Body of pancreas (tissue), 4 donors: ENCODE data around the gene SMG9.
"Not testable (repeated sequence)": the region's sequence is repeated elsewhere in the genome, so short reads cannot be mapped to it uniquely, and the experiment has no call there.

Experiments
- CTCF ChIP-seq, 7 experiments: fragments of 450-650 bp in 4 of 7; fragments of 200-600 bp in 3 of 7; sonication (generic) in 3 of 7; IDR thresholded peaks; one replicate each; pipeline ENCODE4 v1.5.1; 2016 to 2019; ENCODE audit warnings: antibody characterized with exemption in 7 of 7
- POLR2A ChIP-seq, 3 donors: fragments of 450-650 bp; IDR thresholded peaks; one replicate each; pipeline ENCODE4 v1.6.1; 2016; ENCODE audit warnings: antibody characterized with exemption in 3 of 3, mild to moderate bottlenecking in 2 of 3

- TF ChIP-seq CTCF, POLR2A (IDR thresholded peaks at IDR 0.05): not testable (repeated sequence)
These were observed 72.5 kb downstream of the SMG9 start for GRCh38 chr19:43682269-43682668.
